ENCODE measurements around the gene ENO3. TPM values are rescaled to one million over a fixed set of nuclear protein-coding genes. Genes with fewer than 3 reads are reported as not detected.
"Not testable (repeated sequence)": the region's sequence is repeated elsewhere in the genome, so short reads cannot be mapped to it uniquely, and the experiment has no call there.

ENO3 gene
- 3.9 TPM for total RNA-seq

DNA sequence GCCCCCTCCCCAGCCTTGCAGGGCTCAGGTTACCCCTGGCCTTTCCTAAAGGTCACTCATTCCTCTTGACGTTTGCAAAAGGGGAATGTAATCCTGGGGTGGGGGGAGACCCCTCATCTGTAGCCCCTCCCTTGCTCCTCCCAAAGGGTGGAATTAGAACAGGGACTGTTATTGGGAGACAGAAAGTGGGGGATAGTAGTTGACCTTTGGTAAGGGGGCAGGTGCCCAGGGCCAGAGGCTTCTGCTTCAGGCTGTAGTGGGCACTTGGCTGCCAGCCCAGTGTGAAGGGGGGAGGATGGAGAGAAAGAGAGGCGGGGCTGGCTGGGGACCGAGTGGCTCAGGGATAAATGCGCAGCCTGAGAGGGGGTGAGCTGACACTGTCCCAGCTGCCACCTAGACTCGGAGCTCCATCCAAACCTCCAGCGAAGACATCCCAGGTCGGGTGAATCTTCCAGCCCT, at the start of gene ENO3:
Gene ENO3 (plus strand): TSS at position 374 of the 459 bp plus-strand sequence. CDS start 711 bp downstream, outside the sequence.
- Histone ChIP-seq H3K4me3 (ENCODE audit: low read length) (peak within 1 kb of the TSS; percentile 40), H3K4me1 (ENCODE audit: insufficient read depth, low read length) (peaks cover 31% of the 10 kb centered on the region), H3K9me3 (ENCODE audit: low read depth, low read length) (no peaks in the 10 kb centered on the region), H3K27me3 (ENCODE audit: insufficient read depth, low read length) (no peaks in the 10 kb centered on the region)

DNA sequence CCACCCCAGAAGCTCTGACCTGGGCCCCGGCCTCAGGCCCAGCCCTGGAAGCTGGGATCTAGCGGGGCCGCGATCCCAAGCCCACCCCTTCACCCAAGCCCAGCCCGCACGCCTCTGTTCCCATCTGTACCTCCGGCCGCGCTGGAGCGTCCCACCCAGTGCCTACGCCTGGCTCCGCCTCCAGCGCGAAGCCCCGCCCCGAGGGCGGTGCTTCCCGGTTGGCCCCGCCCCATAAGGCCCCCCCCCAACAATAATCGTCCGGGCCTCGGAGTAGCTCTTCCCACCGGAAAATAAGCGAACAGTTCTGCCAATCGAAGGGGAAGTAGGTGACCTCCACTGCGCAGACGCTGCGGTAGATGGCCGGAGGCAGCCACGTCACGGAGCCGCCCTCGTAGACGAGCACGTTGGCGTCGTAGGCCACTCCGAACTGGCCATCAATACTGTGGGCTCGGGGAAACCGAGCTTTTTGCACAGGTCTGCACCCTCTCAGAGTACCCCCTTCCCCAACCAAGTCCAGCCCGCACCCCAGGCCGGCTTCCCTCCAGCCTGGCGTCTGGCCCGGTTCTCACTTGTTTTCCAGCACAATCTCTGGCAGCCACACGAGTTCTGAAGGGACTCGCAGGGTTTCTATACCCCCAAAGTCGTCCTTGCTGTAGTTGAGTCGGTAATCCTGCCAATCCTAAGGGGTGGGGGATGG, 49.1 kb upstream of the ENO3 start:
- H3K4me1 ChIP-seq (ENCODE audit: insufficient read depth, low read length), result peaks cover 53% of the 10 kb centered on the region
- peak overlapping the region; percentile 9 for H3K4me3 ChIP-seq (ENCODE audit: low read length)
- peaks cover 7% of the 10 kb centered on the region for H3K27me3 ChIP-seq (ENCODE audit: insufficient read depth, low read length)
- no peaks in the 10 kb centered on the region for H3K9me3 ChIP-seq (ENCODE audit: low read depth, low read length)

DNA sequence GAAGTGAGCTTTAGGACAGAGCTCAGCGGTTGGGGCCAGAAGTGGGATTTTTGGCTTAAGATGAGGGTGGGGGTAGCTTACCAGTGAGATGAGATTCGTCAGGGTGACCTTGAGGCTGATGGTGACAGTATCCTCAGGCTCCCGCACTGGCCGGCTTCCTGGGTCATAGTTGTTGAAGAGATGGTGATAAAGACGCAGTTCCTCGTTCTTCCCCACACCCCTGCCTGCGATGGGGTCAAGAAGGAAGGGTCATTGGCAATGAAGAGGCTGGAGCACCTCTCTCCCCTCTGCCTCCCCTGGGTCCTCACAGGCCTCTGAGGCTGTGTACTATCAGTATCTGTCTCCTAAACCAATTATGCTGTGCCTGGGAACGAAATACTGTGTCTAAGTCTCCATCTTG, 48.4 kb upstream of the ENO3 start:
- Histone ChIP-seq H3K4me3 (ENCODE audit: low read length) (no peak overlapping the region), H3K4me1 (ENCODE audit: insufficient read depth, low read length) (peaks cover 53% of the 10 kb centered on the region), H3K9me3 (ENCODE audit: low read depth, low read length) (no peaks in the 10 kb centered on the region), H3K27me3 (ENCODE audit: insufficient read depth, low read length) (peaks cover 7% of the 10 kb centered on the region)

DNA sequence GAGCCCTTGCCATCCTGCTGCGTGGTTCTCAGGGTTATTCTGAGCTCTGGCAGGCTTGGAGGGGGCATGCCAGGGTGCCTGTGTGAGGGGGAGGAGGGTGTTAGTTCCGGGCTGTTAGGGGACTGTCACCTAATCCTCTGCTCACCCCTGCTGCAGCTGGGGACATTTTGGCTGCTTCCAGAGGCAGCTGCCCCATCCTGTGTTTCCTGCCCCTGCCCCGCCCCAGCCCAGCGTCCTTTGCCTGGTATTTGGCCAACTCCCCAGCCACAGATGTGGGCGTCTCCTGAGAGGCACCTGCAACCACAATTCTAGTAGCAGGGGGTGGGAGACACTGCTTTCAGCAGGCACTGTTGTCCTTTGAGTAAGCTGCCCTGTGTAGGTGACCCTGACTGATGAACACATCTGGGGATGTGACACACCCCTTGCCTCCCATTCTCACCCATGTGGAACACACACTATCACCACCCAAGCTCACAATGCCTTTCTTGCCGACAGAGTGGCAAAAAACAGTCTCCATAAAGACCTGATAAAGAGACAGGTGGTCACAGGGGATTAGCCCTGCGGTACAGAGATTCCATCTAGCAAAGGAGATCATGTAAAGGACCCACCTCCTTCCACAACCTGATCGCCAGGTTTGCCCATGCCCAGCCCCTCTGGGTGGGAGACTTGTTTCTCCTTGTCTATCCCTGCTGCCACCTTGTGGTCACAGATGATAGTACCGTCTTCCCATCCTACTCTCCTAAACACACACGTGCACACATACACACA, 47.7 kb upstream of the ENO3 start, which contains the start of gene CHRNE:
Gene CHRNE (minus strand): TSS at position 48 of the 768 bp plus-strand sequence. CDS start 35 bp downstream, at position 13.
- peaks cover 53% of the 10 kb centered on the region for H3K4me1 ChIP-seq (ENCODE audit: insufficient read depth, low read length)
- H3K4me3 ChIP-seq (ENCODE audit: low read length), result no peak within 1 kb of the TSS

DNA sequence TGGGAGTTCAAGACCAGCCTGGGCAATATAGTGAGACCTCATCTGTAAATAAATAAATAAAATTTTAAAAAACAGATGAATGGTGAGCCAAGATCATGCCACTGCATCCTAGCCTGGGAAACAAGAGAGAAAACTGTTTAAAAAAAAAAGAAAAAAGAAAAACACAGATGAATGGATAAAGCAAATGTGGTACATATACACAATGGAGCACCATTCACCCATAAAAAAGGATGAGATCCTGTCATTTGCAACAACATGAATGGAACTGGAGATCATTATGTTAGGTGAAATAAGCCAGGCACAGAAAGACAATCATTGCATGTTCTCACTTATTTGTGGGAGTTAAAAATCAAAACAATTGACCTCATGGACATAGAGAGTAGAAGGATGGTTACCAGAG, 44.3 kb upstream of the ENO3 start:
- peaks cover 33% of the 10 kb centered on the region for H3K4me1 ChIP-seq (ENCODE audit: insufficient read depth, low read length)
- not testable (repeated sequence) for H3K9me3 ChIP-seq (ENCODE audit: low read depth, low read length); H3K27me3 ChIP-seq (ENCODE audit: insufficient read depth, low read length); H3K4me3 ChIP-seq (ENCODE audit: low read length)

More for the DNA sequence above, 47.7 kb upstream of the ENO3 start, which contains the start of gene CHRNE:
- Histone ChIP-seq H3K9me3 (ENCODE audit: low read depth, low read length) (no peaks in the 10 kb centered on the region), H3K27me3 (ENCODE audit: insufficient read depth, low read length) (peaks cover 7% of the 10 kb centered on the region)

DNA sequence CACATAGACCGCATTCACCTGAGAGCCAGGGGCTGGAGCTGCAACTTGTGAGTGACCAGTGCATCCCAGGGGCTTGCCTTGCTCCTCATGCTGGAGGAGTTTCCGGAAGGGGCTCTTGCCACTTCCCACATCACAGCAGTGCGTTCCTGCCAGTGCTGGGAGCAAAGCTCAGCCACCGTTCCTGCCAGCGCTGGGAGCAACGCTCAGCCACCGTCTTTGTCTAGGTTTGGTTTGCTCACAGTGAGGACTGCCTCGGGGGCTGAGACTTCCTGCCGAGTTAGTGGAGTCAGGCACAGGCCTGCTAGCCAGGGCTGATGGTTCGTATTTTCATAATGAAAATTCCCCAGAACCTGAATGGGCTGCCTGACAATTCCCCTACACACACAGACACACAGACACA, 42.6 kb upstream of the ENO3 start:
- Histone ChIP-seq H3K27me3 (ENCODE audit: insufficient read depth, low read length) (no peaks in the 10 kb centered on the region), H3K9me3 (ENCODE audit: low read depth, low read length) (no peaks in the 10 kb centered on the region), H3K4me1 (ENCODE audit: insufficient read depth, low read length) (peaks cover 16% of the 10 kb centered on the region), H3K4me3 (ENCODE audit: low read length) (no peak overlapping the region)

DNA sequence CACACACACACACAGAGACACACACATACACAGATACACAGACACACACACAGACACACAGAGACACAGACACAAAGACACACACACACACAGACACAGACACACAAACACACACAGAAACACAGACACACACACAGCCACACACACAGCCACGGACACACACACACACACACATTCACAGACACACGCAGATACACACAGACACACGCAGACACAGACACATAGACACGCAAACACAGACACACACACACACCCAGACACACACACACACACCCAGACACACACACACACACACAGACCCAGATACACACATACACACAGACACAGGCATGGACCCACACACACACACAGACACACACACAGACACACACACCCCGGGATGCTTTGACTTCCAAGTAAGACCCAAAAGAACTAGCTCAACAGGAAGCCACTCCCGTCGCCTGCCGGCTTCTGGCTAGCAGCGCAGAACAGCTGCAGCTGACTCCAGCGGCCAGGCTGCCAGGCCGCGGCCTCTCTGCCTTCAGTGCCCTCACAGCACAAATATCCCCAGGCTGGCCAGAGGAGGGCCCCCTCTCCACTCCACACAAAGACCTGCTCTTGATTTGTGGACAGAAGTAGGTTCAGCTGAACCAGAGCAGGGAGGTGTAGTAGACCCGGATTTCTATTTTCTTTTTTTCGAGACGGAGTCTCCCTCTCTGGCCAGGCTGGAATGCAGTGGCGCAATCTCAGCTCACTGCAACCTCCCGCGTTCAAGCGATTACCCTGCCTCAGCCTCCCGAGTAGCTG, 42.0 kb upstream of the ENO3 start:
- no peaks in the 10 kb centered on the region for H3K27me3 ChIP-seq (ENCODE audit: insufficient read depth, low read length)
- peaks cover 11% of the 10 kb centered on the region for H3K4me1 ChIP-seq (ENCODE audit: insufficient read depth, low read length)
- no peaks in the 10 kb centered on the region for H3K9me3 ChIP-seq (ENCODE audit: low read depth, low read length)
- H3K4me3 ChIP-seq (ENCODE audit: low read length), result no peak overlapping the region

DNA sequence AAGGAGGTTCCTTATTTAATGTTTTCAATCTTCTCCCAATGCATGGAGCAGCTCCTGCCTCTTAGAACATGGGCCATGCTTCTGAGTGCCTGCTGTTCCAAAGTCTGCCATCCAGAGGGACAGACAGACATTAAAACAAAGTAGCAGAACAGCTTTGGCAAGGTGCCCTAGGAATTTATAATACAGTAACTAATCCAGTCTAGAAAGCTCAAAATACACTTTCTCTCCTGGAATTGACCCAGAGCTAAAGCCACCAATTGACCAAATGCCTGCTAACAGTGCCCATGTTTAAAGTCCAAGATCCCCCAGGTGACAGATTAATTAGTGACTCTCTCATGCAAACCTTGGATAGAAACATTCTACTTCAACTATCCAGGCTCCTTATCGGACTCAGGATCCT, 36.9 kb upstream of the ENO3 start:
- peaks cover 5% of the 10 kb centered on the region for H3K4me1 ChIP-seq (ENCODE audit: insufficient read depth, low read length)
- H3K9me3 ChIP-seq (ENCODE audit: low read depth, low read length), result no peaks in the 10 kb centered on the region
- H3K4me3 ChIP-seq (ENCODE audit: low read length), result no peak overlapping the region
- H3K27me3 ChIP-seq (ENCODE audit: insufficient read depth, low read length), result no peaks in the 10 kb centered on the region

DNA sequence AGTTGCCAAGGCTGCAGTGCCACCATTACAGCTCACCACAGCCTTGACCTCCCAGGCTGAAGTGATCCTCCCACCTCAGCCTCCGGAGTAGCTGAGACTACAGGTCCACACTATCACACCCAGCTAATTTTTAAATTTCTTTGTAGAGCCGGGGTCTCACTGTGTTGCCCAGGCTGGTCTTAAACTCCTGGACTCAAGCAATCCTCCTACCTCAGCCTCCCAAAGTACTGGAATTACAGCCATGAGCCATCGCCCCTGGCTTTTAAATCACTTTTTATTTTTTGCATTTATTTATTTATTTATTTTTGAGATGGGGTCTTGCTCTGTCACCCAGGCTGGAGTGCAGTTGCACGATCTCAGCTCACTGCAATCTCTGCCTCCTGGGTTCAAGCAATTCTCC, 36.4 kb upstream of the ENO3 start:
- H3K4me3 ChIP-seq (ENCODE audit: low read length); H3K9me3 ChIP-seq (ENCODE audit: low read depth, low read length); H3K4me1 ChIP-seq (ENCODE audit: insufficient read depth, low read length); H3K27me3 ChIP-seq (ENCODE audit: insufficient read depth, low read length): not testable (repeated sequence)

DNA sequence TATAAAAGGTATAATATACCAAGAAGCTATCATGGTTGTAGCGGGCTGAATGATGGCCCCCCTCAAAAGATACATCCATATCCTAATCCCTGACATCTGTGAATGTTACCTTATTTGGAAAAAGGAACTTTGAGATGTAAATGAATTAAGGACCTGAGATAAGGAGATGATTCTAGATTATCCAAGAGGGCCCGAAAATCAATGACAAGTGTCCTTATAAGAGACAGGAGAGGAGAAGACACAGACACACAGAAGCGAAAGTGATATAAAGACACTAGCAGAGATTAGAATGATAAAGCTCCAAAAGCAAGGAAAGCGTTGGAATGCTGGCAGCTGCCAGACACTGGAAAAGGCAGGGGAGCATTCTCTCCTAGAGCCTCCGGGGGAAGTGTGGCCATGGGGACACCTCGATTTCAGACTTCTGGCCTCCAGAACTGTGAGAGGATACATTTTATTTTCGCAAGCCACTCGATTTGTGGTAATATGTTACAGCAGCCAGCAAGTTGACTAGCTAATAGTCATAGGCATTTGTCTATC, 31.3 kb upstream of the ENO3 start:
- Histone ChIP-seq H3K27me3 (ENCODE audit: insufficient read depth, low read length) (no peaks in the 10 kb centered on the region), H3K9me3 (ENCODE audit: low read depth, low read length) (no peaks in the 10 kb centered on the region), H3K4me3 (ENCODE audit: low read length) (no peak overlapping the region), H3K4me1 (ENCODE audit: insufficient read depth, low read length) (peaks cover 15% of the 10 kb centered on the region)

DNA sequence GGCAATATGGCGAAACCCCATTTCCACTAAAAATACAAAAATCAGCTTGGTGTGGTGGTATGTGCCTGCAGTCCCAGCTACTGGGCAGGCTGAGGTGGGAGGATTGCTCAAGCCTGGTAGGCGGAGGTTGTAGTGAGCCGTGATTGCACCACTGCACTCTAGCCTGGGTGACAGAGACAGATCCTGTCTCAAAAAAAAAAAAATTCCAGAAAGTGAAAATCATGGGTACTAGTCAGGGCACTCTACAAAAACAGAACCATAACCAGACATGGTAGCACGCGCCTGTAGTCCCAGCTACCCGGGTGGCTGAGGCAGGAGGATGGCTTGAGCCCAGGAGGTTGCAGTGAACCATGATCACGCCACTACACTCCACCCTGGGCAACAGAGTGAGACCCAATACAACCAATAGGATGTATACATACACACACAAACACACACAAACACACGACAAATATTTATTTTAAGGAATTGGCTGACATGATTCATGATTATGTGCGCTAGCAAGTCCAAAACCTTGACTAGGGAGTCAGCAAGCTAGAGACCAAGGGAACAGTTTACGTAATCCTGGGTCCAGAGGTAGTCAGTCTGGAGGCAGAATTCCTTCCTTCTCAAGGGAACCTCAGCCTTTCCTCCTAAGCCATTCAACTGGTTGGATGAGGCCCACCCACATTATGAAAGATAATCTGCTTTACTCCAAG, 30.4 kb upstream of the ENO3 start:
- Histone ChIP-seq H3K27me3 (ENCODE audit: insufficient read depth, low read length) (no peaks in the 10 kb centered on the region), H3K4me3 (ENCODE audit: low read length) (no peak overlapping the region), H3K4me1 (ENCODE audit: insufficient read depth, low read length) (peaks cover 15% of the 10 kb centered on the region), H3K9me3 (ENCODE audit: low read depth, low read length) (no peaks in the 10 kb centered on the region)

DNA sequence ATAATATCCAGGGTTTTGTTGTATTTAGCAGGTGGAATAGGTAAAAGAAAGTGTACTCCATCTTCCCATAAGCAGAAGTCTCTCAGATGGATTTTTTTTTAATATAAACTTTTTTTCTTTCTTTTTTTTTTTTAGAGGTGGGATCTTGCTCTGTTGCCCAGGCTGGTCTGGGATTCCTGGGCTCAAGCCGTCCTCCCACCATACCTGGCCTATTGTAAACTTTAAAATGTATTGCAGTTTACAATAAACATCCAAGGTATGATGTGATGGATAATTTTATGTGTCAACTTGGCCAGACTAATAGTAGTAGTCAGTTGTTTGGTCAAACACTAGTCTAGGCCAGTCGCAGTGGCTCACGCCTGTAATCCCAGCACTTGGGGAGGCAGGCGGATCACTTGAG, 29.6 kb upstream of the ENO3 start:
- no peaks in the 10 kb centered on the region for H3K27me3 ChIP-seq (ENCODE audit: insufficient read depth, low read length)
- H3K9me3 ChIP-seq (ENCODE audit: low read depth, low read length), result no peaks in the 10 kb centered on the region
- peaks cover 15% of the 10 kb centered on the region for H3K4me1 ChIP-seq (ENCODE audit: insufficient read depth, low read length)
- no peak overlapping the region for H3K4me3 ChIP-seq (ENCODE audit: low read length)

DNA sequence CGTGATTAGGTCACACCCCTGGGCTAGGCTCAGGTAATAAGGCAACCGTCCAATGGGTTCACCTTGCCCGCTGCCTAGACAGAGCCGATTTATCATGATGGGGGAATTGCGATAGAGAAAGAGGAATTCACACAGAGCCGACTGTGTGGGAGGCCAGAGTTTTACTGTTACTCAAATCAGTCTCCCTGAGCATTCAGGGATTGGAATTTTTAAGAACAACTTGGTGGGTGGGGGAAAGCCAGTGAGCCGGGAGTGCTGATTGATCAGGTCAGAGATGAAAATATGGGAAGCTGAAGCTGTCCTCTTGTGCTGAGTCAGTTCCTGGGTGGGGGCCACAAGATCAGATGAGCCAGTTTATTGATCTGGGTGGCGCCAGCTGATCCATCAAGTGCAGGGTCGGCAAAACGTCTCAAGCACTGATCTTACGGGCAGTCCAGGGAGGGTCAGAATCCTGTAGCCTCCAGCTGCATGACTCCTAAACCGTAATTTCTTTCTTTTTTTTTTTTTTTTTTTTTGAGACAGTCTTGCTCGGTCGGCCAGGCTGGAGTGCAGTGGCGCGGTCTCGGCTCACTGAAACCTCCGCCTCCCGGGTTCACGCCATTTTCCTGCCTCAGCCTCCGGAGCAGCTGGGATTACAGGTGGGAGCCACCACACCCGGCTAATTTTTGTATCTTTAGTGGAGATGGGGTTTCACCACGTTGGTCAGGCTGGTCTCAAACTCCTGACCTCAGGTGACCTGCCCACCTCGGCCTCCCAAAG, 24.2 kb upstream of the ENO3 start:
- not testable (repeated sequence) for H3K27me3 ChIP-seq (ENCODE audit: insufficient read depth, low read length); H3K9me3 ChIP-seq (ENCODE audit: low read depth, low read length)

DNA sequence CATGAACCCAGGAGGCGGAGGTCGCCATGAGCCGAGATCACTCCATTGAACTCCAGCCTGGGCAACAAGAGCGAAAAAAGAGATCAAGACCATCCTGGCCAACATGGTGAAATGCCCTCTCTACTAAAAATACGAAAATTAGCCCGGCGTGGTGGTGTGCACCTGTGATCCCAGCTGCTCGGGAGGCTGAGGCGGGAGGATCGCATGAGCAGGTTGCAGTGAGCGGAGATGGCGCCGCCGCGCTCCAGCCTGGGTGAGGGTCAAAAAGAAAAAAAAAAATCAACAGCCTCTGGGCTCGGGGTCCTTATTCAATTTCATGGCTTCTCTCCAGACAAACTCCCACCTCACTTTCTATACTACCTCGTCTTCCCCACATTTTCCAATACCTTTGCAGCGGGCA, 22.0 kb upstream of the ENO3 start:
- no peak overlapping the region for H3K4me3 ChIP-seq (ENCODE audit: low read length)
- H3K4me1 ChIP-seq (ENCODE audit: insufficient read depth, low read length), result peaks cover 5% of the 10 kb centered on the region
- H3K27me3 ChIP-seq (ENCODE audit: insufficient read depth, low read length), result no peaks in the 10 kb centered on the region
- no peaks in the 10 kb centered on the region for H3K9me3 ChIP-seq (ENCODE audit: low read depth, low read length)

More for the DNA sequence above, 24.2 kb upstream of the ENO3 start:
- H3K4me3 ChIP-seq (ENCODE audit: low read length); H3K4me1 ChIP-seq (ENCODE audit: insufficient read depth, low read length): not testable (repeated sequence)

Data from mononuclear cell (primary cell).